Panc1 (cell line): ENCODE measurements around the gene ATP2B1. TPM values are rescaled to one million over a fixed set of nuclear protein-coding genes. Genes with fewer than 3 reads are reported as not detected.

ENCODE experiments used
- ATAC-seq: fragments of 200-7000 bp; cut with Tn5 transposase; 2 replicates; pipeline ENCODE4 v1.9.1; 2020; ENCODE audit warnings: mild to moderate bottlenecking, moderate library complexity
- BruUV-seq: library from RNA; stranded (reverse); fragments of 400-500 nt; replicated peaks from 2 replicates; lab custom pipeline; 2021; lab: Mats Ljungman, UMichigan
- CTCF ChIA-PET: fragments of 300-600 bp; sonication (Branson Sonifier 250); formaldehyde crosslinking; loops from one replicate; lab custom pipeline; 2022; ENCODE audit warnings: antibody characterized with exemption; lab: Charles Lee
- POLR2A ChIA-PET: fragments of 300-600 bp; sonication (Branson Sonifier 250); formaldehyde crosslinking; loops from one replicate; lab custom pipeline; 2022; ENCODE audit warnings: antibody characterized with exemption; lab: Charles Lee
- DNase-seq: peaks from one replicate; pipeline ENCODE4 v3.0.0-alpha.2; 2010; ENCODE audit warnings: low read depth, low spot score
- H3K27ac ChIP-seq: 2 replicates; pipeline ENCODE4 v1.5.1; 2011; ENCODE audit warnings: mild to moderate bottlenecking, low read length, inconsistent platforms
- H3K27me3 ChIP-seq: fragments of 200-500 bp; sonication (Bioruptor generic); 2 replicates; pipeline ENCODE4 v1.6.0; 2014; ENCODE audit warnings: low read length, inconsistent platforms; ENCODE audit not compliant: control insufficient read depth, insufficient read depth
- H3K36me3 ChIP-seq: fragments of 200-500 bp; sonication (Bioruptor generic); 2 replicates; pipeline ENCODE4 v1.5.1; 2014; ENCODE audit warnings: inconsistent platforms, mild to moderate bottlenecking, low read length, moderate library complexity; ENCODE audit not compliant: control insufficient read depth, insufficient read depth
- H3K4me1 ChIP-seq: 2 replicates; pipeline ENCODE4 v1.5.1; 2011; ENCODE audit warnings: inconsistent platforms, mild to moderate bottlenecking, low read length, moderate library complexity; ENCODE audit not compliant: control insufficient read depth, insufficient read depth
- H3K4me3 ChIP-seq, 2 experiments: 2 replicates each; pipeline ENCODE4 v1.5.1; 2011 to 2012; ENCODE audit warnings: low read depth in 2 of 2, low read length in 2 of 2, mild to moderate bottlenecking in 2 of 2, inconsistent platforms in 1 of 2, moderate library complexity in 1 of 2
- H3K9me3 ChIP-seq: fragments of 200-500 bp; sonication (Bioruptor generic); 2 replicates; pipeline ENCODE4 v1.5.1; 2014; ENCODE audit warnings: low read depth, mild to moderate bottlenecking, inconsistent platforms, low read length, moderate library complexity; ENCODE audit not compliant: control insufficient read depth, insufficient read depth
- CTCF ChIP-seq: fragments of 450-650 bp; IDR thresholded peaks from 2 replicates; pipeline ENCODE4 v1.5.1; 2017; ENCODE audit warnings: mild to moderate bottlenecking
- POLR2AphosphoS5 ChIP-seq: IDR thresholded peaks from 2 replicates; pipeline ENCODE4 v1.6.1; 2012; ENCODE audit warnings: mild to moderate bottlenecking, low read depth, low read length, moderate library complexity
- REST ChIP-seq, 2 experiments: IDR thresholded peaks; 2 replicates each; pipeline ENCODE4 v1.6.1; 2011 to 2012; ENCODE audit warnings: low read depth in 2 of 2, control low read depth in 1 of 2, low read length in 1 of 2, mild to moderate bottlenecking in 1 of 2, moderate library complexity in 1 of 2; ENCODE audit not compliant: insufficient read depth in 1 of 2
- SIN3A ChIP-seq: IDR thresholded peaks from 2 replicates; pipeline ENCODE4 v1.6.1; 2012; ENCODE audit warnings: low read depth, mild to moderate bottlenecking, low read length, moderate library complexity, borderline replicate concordance; ENCODE audit not compliant: insufficient read depth
- TCF7L2 ChIP-seq: IDR thresholded peaks from 2 replicates; pipeline ENCODE4 v1.6.1; 2011; ENCODE audit warnings: mild to moderate bottlenecking, low read depth, low read length, inconsistent platforms
- in situ Hi-C: cut with HindIII; loops from 2 replicates; pipeline ENCODE4 v1.10.0; 2016; ENCODE audit warnings: low sequenced_read_pairs, low pct_unique_long_range_greater_than_20kb
- intact Hi-C: fragments of 100-400 bp; cut with micrococcal nuclease; formaldehyde crosslinking; loops from one replicate; pipeline ENCODE4 v1.10.0; 2022; ENCODE audit not compliant: unreplicated experiment
- total RNA-seq: library from RNA; stranded (reverse); gene quantifications from one replicate; pipeline ENCODE4 v1.2.1, GENCODE V29; 2021; ENCODE audit not compliant: unreplicated experiment

Gene ATP2B1
- total RNA-seq, 1 experiment from 2014 or later, result 64.5 TPM

GRCh38 chr12:89618113-89618862 is 90.3 kb downstream of the ATP2B1 start:
- Histone ChIP-seq H3K9me3 (no peaks in the 10 kb centered on the region), H3K27ac (no peak overlapping the region), H3K4me1 (no peaks in the 10 kb centered on the region), H3K4me3 (no peak overlapping the region), H3K27me3 (no peaks in the 10 kb centered on the region), H3K36me3 (no peaks in the 10 kb centered on the region; the same call in 1 of the 2 replicates)
- in situ Hi-C loops (no loop called here), intact Hi-C loops (no loop called here)
- TF ChIP-seq REST (IDR thresholded peaks at IDR 0.05; ENCODE audit: insufficient read depth in 1 of 2, low read depth in 2 of 2, low read length in 1 of 2) (no peak), TCF7L2 (no peak), SIN3A (no peak), CTCF (no peak; the same call in 1 of the 2 replicates), POLR2AphosphoS5 (no peak)
- BruUV-seq, result no TSS peak
- ATAC-seq, result no peak
- DNase-seq, result no peak
- ChIA-PET CTCF (no interaction called here), POLR2A (interaction anchor here (0.6 kb wide), 1 partner anchor 10 kb away, joined by 3 read pairs; no protein-coding TSS in a partner anchor)

GRCh38 chr12:89610366-89610765 is 98.3 kb downstream of the ATP2B1 start:
- H3K36me3 ChIP-seq, result peaks cover 5% of the 10 kb centered on the region; the same call in 1 of the 2 replicates
- POLR2A ChIA-PET, result no interaction called here
- H3K27me3 ChIP-seq, result no peaks in the 10 kb centered on the region
- DNase-seq (no peak), ATAC-seq (no peak)
- intact Hi-C loops (no loop called here), in situ Hi-C loops (no loop called here)
- H3K4me3 ChIP-seq, result no peak overlapping the region
- no TSS peak for BruUV-seq
- no peak for TF ChIP-seq TCF7L2
- TF ChIP-seq SIN3A, result no peak
- no peak for TF ChIP-seq CTCF
- no peak for TF ChIP-seq POLR2AphosphoS5
- no peak for TF ChIP-seq REST (IDR thresholded peaks at IDR 0.05; ENCODE audit: insufficient read depth in 1 of 2, low read depth in 2 of 2, low read length in 1 of 2)
- no peaks in the 10 kb centered on the region for H3K4me1 ChIP-seq
- no peaks in the 10 kb centered on the region for H3K9me3 ChIP-seq
- CTCF ChIA-PET, result no interaction called here
- no peak overlapping the region for H3K27ac ChIP-seq
